ENCODE measurements around the gene FAM161B. TPM values are rescaled to one million over a fixed set of nuclear protein-coding genes. Genes with fewer than 3 reads are reported as not detected.

FAM161B gene
- total RNA-seq, 1 donor from 2014 or later, result 4.7 TPM

DNA sequence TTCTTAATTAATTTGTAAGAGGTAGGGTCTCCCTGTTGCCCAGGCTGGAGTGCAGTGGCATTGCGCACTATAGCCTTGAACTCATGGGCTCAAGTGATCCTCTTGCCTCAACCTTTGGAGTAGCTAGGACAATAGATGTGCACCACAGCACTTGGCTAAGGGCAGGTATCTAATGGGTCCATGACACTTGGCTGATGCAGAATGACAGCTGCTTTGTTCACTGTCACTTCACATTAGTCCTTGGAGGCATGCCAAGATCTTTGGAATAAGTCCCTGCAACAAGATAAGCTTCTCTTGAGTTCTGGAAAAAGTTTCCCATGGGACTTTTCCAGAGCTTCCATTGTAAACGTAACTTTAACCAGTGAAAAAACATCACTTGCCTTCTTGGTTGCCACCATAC is 23.6 kb upstream of the FAM161B start:
- TF ChIP-seq, protein P1, sequence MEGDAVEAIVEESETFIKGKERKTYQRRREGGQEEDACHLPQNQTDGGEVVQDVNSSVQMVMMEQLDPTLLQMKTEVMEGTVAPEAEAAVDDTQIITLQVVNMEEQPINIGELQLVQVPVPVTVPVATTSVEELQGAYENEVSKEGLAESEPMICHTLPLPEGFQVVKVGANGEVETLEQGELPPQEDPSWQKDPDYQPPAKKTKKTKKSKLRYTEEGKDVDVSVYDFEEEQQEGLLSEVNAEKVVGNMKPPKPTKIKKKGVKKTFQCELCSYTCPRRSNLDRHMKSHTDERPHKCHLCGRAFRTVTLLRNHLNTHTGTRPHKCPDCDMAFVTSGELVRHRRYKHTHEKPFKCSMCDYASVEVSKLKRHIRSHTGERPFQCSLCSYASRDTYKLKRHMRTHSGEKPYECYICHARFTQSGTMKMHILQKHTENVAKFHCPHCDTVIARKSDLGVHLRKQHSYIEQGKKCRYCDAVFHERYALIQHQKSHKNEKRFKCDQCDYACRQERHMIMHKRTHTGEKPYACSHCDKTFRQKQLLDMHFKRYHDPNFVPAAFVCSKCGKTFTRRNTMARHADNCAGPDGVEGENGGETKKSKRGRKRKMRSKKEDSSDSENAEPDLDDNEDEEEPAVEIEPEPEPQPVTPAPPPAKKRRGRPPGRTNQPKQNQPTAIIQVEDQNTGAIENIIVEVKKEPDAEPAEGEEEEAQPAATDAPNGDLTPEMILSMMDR (IDR thresholded peaks at IDR 0.05), result no peak
- intact Hi-C loops (cut with DNase I), result no loop called here
- ATAC-seq, result no peak
- H3K9me3 ChIP-seq, result no peaks in the 10 kb centered on the region
- no peak overlapping the region for H3K27ac ChIP-seq
- peaks cover 80% of the 10 kb centered on the region for H3K36me3 ChIP-seq
- H3K4me3 ChIP-seq, result no peak overlapping the region
- no peaks in the 10 kb centered on the region for H3K4me1 ChIP-seq
- no peak for DNase-seq
- H3K27me3 ChIP-seq (ENCODE audit: low read depth), result no peaks in the 10 kb centered on the region

DNA sequence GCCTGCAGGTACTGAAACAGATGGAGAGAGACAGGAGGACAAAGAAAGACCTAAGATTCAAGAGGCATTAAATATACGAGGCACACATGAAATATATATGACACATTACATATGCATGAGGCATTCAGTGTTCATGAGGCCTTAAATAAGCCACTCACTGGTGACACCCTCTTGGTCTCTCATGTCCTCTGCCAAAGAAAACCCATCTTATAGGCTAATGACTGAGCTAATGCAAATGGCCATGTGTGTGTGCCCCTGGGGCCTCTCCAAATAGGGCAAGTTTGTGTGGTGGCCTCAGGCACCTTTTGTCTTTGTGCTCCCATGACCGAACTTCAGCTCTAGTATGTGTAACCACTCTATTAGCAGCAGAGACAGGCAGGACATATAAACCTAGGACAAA is 19.0 kb upstream of the FAM161B start:
- H3K27me3 ChIP-seq (ENCODE audit: low read depth), result no peaks in the 10 kb centered on the region
- TF ChIP-seq, protein P1 (IDR thresholded peaks at IDR 0.05), result no peak
- peaks cover 83% of the 10 kb centered on the region for H3K36me3 ChIP-seq
- H3K4me1 ChIP-seq, result no peaks in the 10 kb centered on the region
- intact Hi-C loops (cut with DNase I), result no loop called here
- ATAC-seq (no peak), DNase-seq (no peak)
- no peak overlapping the region for H3K27ac ChIP-seq
- no peaks in the 10 kb centered on the region for H3K9me3 ChIP-seq
- no peak overlapping the region for H3K4me3 ChIP-seq

DNA sequence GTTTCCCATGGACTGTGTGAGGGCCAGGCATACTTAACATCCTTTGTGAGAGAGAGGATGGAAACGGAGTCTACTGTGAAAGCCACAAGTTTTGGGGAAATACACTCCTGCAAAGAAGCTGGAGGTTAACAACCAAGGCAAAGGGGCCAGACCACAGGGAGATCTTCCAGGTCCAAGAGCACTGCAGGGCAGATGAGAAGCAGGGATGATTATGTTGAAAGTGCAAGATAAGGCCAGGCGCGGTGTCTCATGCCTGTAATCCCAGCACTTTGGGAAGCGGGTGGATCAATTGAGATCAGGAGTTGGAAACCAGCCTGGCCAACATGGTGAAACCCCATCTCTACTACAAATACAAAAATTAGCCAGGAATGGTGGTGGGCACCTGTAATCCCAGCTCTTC is 15.3 kb upstream of the FAM161B start:
- no peaks in the 10 kb centered on the region for H3K27me3 ChIP-seq (ENCODE audit: low read depth)
- ATAC-seq (no peak), DNase-seq (no peak)
- TF ChIP-seq, protein P1 (IDR thresholded peaks at IDR 0.05), result no peak
- H3K9me3 ChIP-seq, result no peaks in the 10 kb centered on the region
- H3K4me3 ChIP-seq, result no peak overlapping the region
- no peak overlapping the region for H3K27ac ChIP-seq
- peaks cover 87% of the 10 kb centered on the region for H3K36me3 ChIP-seq
- intact Hi-C loops (cut with DNase I), result no loop called here
- no peaks in the 10 kb centered on the region for H3K4me1 ChIP-seq

DNA sequence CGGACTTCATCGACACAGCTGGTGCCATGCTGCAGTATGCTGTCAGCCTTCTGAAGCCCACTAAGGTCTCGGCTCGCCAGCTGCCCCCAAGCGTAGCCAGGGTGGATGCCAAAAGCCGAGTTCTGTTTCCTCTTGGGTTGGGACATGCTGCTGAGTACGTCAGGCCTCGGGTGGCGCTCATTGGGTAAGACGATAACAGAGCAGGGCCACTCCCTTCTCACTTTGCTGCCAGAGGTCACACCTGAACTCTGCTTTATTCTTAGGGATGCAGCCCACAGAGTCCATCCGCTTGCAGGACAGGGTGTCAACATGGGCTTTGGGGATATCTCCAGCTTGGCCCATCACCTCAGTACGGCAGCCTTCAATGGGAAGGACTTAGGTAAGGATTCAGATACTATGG is 11.3 kb upstream of the FAM161B start:
- Histone ChIP-seq H3K27me3 (ENCODE audit: low read depth) (no peaks in the 10 kb centered on the region), H3K4me3 (no peak overlapping the region), H3K4me1 (no peaks in the 10 kb centered on the region), H3K9me3 (no peaks in the 10 kb centered on the region), H3K36me3 (peaks cover 90% of the 10 kb centered on the region), H3K27ac (no peak overlapping the region)
- intact Hi-C loops (cut with DNase I), result no loop called here
- ATAC-seq (no peak), DNase-seq (no peak)
- TF ChIP-seq, protein P1 (IDR thresholded peaks at IDR 0.05), result no peak

DNA sequence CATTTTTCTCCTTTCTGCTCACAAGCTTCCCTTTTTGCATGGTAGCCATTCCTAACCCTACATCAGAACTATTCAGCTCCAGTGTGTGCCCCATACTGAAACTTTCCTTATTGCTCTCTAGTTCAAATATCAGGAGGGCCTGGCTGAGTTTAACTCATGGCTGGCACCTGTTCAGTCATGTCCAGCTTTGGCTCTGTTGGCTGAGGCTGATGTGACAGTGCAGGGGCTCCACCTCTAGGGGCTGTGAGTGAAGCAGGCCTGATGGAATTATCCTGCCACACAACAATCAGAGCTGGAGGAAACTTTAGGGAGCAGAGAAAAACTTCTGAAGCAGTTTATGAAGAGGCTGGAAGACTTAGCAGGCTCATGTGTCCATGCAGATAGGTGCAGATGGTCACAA is 8.7 kb upstream of the FAM161B start:
- H3K9me3 ChIP-seq, result no peaks in the 10 kb centered on the region
- peaks cover 100% of the 10 kb centered on the region for H3K36me3 ChIP-seq
- intact Hi-C loops (cut with DNase I), result no loop called here
- H3K4me3 ChIP-seq, result no peak overlapping the region
- no peaks in the 10 kb centered on the region for H3K4me1 ChIP-seq
- H3K27ac ChIP-seq, result no peak overlapping the region
- TF ChIP-seq, protein P1 (IDR thresholded peaks at IDR 0.05), result no peak
- no peaks in the 10 kb centered on the region for H3K27me3 ChIP-seq (ENCODE audit: low read depth)
- DNase-seq (no peak), ATAC-seq (no peak)

DNA sequence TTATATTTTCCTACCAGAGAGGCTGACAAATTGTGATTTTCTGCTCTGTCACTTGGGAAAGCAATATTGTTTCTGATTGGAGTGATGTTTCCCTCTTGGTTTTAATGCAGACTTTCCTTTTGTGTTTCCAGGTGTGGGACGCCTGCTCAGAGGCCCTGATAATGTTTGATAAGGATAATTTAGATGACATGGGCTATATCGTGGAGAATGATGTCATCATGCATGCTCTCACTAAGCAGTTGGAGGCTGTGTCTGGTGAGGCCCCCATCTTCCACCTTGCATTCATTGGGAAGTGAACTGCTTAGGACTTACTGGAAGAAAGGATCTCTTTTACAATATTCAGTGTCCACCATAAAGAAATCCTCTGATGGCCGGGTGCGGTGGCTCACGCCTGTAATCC is 5.8 kb upstream of the FAM161B start:
- TF ChIP-seq, protein P1 (IDR thresholded peaks at IDR 0.05), result no peak
- Histone ChIP-seq H3K9me3 (no peaks in the 10 kb centered on the region), H3K27ac (no peak overlapping the region), H3K27me3 (ENCODE audit: low read depth) (no peaks in the 10 kb centered on the region), H3K4me1 (peaks cover 11% of the 10 kb centered on the region), H3K4me3 (no peak overlapping the region), H3K36me3 (peaks cover 76% of the 10 kb centered on the region)
- ATAC-seq (no peak), DNase-seq (no peak)
- intact Hi-C loops (cut with DNase I), result no loop called here

Data from lower lobe of right lung (tissue), 2 donors.